GM19025 (cell line): ENCODE results near the gene KIF3C.

Source experiments
- ATAC-seq: cut with Tn5 transposase; IDR thresholded peaks from one replicate; pipeline ENCODE4 v1.9.1; 2021; ENCODE audit warnings: mild to moderate bottlenecking, low read depth, moderate library complexity; ENCODE audit not compliant: unreplicated experiment

Gene KIF3C

DNA sequence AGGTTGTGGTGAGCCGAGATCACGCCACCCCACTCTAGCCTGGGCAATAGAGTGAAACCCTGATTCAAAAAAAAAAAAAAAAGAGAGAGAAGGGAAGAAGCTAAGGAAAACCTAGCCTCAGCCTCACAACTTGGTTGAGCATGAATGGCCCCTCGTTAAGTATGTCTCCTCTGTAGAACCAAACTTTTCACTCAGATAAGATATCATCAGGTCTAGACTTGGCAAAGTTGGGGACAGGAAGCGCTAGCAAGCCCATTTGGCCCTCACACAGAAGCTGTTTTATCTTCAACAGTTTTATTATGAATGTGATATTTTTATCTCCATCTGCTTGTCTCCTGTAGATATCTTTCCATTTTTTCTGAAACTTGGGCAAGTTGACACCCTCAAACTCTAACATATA is 100.5 kb downstream of the KIF3C start:
- no peak for ATAC-seq

DNA sequence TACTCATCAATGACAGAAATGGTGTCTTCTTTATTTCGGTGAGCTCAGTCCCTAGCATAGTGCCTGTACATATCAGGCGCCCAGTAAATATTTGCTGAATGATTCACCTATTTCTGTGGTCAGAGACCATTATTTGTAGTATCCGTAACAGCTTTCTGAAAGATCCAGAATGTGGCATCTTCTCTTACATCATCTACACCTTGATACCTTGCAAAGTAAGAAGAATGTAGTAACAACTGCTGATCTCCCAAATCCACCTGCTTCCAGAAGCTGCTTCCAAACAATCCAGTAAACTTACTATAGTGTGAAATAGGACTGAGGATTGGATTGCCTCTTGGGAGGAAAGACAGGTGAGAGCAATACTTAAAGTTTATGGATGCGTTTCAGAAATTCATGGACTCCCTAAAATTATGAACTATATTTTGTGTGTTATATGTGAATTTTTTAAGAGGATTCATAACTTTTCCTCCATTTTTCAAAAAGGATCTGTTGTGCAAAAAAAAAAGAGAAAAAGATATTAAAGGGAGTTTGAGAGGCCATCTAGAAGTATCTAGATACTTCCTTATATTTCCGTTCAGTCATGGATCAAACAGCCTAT is 103.1 kb downstream of the KIF3C start:
- ATAC-seq: no peak

DNA sequence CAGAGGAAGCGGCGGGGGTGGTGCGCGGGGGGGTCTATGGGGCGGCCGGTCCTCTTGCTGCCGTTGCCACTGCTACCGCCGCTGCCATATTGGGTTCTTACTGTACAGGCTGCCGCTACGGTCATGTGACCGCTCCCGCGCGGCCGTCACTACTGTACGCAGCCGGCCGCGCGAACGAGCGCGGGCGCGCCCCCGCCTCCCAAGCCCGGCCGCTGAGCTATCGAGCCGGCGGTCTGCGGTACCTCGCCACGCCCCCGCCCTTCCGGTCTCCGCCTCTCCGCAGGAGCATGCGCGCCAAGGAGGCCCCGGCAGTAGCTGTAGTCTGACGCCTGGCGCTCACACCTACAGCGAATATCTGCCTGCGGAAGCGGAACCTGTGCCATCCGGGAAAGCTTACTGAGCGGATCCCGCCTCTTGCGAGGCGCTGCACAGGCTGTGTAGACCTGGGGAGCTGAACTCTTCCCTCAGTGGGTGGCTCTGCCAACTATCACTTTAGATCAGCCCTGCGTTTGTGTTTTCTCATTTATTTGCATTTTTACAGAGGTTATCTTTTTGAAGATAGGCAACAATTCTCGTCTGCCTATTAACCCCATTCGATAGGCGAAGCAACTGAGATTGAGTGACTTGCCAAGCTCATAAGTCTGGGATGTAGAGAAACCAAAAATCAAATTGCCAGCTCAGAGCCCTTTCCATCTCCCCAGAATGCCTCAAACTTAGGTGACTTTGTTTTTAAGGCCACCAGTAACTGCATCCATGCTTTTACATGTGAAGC is 103.8 kb downstream of the KIF3C start, which contains the start of gene ASXL2:
Gene ASXL2 (minus strand): TSS at position 127 of the 772 bp plus-strand sequence. CDS start 265 bp downstream, outside the sequence.
- peak; percentile 93 for ATAC-seq

DNA sequence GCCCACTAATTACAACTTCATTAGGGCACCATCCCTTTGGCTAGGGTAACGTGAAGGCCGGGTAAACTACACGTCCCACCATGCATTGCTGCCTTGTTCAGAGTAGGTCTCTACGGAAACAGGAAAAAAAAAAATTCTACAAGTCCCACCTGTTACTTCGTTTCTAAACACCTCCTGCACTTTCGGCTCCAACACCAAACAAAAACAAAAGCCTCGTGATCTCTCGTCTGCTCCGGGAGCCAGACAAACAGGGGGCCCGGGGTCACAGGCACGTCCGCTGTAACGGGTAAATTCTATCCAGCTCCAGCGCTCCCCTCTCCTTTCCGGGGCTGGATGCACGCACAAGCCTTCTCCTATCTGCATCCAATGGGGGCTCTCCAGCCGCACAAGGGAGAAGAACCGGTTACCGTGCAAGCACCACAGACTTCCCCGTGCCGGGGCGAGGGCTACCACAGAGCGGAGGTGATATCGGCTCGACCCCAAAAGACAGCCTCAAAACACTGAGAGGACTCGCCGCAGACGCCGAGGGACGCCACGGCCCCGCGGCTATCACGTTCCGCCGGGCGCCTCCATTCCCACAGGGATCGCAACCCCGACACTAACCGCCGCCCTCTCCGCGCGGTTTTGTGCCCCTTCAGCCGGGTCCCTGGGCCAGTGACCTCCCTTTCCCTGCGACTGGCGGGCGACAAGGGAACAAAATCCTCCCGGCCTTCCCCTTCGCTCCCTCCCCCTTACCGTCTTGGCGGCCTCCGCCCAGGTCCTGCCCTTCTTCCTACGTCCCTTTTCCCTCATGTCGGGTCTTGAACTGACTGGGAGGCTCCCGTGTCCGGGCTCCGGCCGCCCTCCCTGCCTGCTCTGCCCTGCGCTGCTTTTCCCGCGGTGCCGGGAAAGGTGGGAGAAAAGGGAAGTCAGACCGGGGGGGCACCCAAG is 104.6 kb downstream of the KIF3C start:
- no peak for ATAC-seq
